HEK293 (cell line): ENCODE data around the gene MEOX1.

Experiments used
- CTCF ChIA-PET: fragments of 350-600 bp; formaldehyde crosslinking; extraction: SDS; loops from one replicate; lab custom pipeline; 2021; ENCODE audit warnings: antibody characterized with exemption; lab: Yijun Ruan, JAX
- POLR2A ChIA-PET: fragments of 300-600 bp; formaldehyde crosslinking; extraction: SDS; loops from one replicate; lab custom pipeline; 2020; ENCODE audit warnings: antibody characterized with exemption, inconsistent platforms; lab: Yijun Ruan, JAX
- H3K27ac ChIP-seq: fragments of 200-500 bp; sonication (Bioruptor generic); 2 replicates; pipeline ENCODE4 v1.5.1; 2014; ENCODE audit warnings: low read depth, low read length, control low read depth, inconsistent platforms; ENCODE audit errors: extremely low read depth
- H3K36me3 ChIP-seq, 2 experiments: fragments of 200-500 bp in 1 of 2; sonication (Bioruptor generic) in 1 of 2; 1 replicate in 1 of 2; 2 replicates in 1 of 2; pipeline ENCODE4 v1.5.1; 2014 to 2017; ENCODE audit warnings: inconsistent platforms in 2 of 2, low read length in 2 of 2; ENCODE audit not compliant: control insufficient read depth in 2 of 2, insufficient read depth in 1 of 2
- H3K4me1 ChIP-seq: fragments of 200-500 bp; sonication (Bioruptor generic); 2 replicates; pipeline ENCODE4 v1.5.1; 2014; ENCODE audit warnings: mild to moderate bottlenecking, low read length, inconsistent platforms; ENCODE audit not compliant: control insufficient read depth, insufficient read depth
- H3K4me3 ChIP-seq: 2 replicates; pipeline ENCODE4 v1.5.1; 2011; ENCODE audit warnings: low read depth, mild to moderate bottlenecking, control low read depth, low read length, moderate library complexity
- H3K9me3 ChIP-seq: fragments of 200-500 bp; sonication (Bioruptor generic); 2 replicates; pipeline ENCODE4 v1.5.1; 2014; ENCODE audit warnings: low read depth, low read length, inconsistent platforms; ENCODE audit not compliant: control insufficient read depth, insufficient read depth
- GFI1B ChIP-seq: fragments of 450-650 bp; formaldehyde crosslinking; IDR thresholded peaks from 2 replicates; pipeline ENCODE4 v1.5.1; 2016; ENCODE audit warnings: missing biosample characterization, missing genetic modification characterization
- GLIS1 ChIP-seq: fragments of 450-650 bp; formaldehyde crosslinking; IDR thresholded peaks from 2 replicates; pipeline ENCODE4 v1.5.1; 2016; ENCODE audit warnings: missing biosample characterization, missing genetic modification characterization
- IKZF3 ChIP-seq: fragments of 450-650 bp; IDR thresholded peaks from 2 replicates; pipeline ENCODE4 v1.5.0; 2018; ENCODE audit warnings: missing biosample characterization, mild to moderate bottlenecking, missing genetic modification characterization, moderate library complexity
- MYNN ChIP-seq: fragments of 450-650 bp; formaldehyde crosslinking; IDR thresholded peaks from 2 replicates; pipeline ENCODE4 v1.5.1; 2016; ENCODE audit warnings: missing biosample characterization, missing genetic modification characterization, borderline replicate concordance
- MZF1 ChIP-seq: fragments of 450-650 bp; formaldehyde crosslinking; IDR thresholded peaks from 2 replicates; pipeline ENCODE4 v1.5.1; 2017; ENCODE audit warnings: missing biosample characterization, missing genetic modification characterization, borderline replicate concordance
- PATZ1 ChIP-seq: fragments of 450-650 bp; formaldehyde crosslinking; IDR thresholded peaks from 2 replicates; pipeline ENCODE4 v1.5.1; 2016; ENCODE audit warnings: missing biosample characterization, missing genetic modification characterization
- REST ChIP-seq: fragments of 450-650 bp; formaldehyde crosslinking; IDR thresholded peaks from 2 replicates; pipeline ENCODE4 v1.5.1; 2016; ENCODE audit warnings: missing biosample characterization, missing genetic modification characterization
- ZBTB48 ChIP-seq: fragments of 450-650 bp; formaldehyde crosslinking; IDR thresholded peaks from 2 replicates; pipeline ENCODE4 v1.5.1; 2016; ENCODE audit warnings: missing biosample characterization, missing genetic modification characterization
- ZIC2 ChIP-seq: fragments of 450-650 bp; formaldehyde crosslinking; IDR thresholded peaks from 2 replicates; pipeline ENCODE4 v1.5.1; 2016; ENCODE audit warnings: missing biosample characterization, missing genetic modification characterization
- ZNF146 ChIP-seq: fragments of 450-650 bp; formaldehyde crosslinking; IDR thresholded peaks from 2 replicates; pipeline ENCODE4 v1.5.1; 2016; ENCODE audit warnings: missing biosample characterization, missing genetic modification characterization
- ZNF223 ChIP-seq: fragments of 450-650 bp; formaldehyde crosslinking; IDR thresholded peaks from 2 replicates; pipeline ENCODE4 v1.5.1; 2016; ENCODE audit warnings: missing biosample characterization, missing genetic modification characterization
- ZNF398 ChIP-seq: fragments of 450-650 bp; formaldehyde crosslinking; IDR thresholded peaks from 2 replicates; pipeline ENCODE4 v1.5.1; 2017; ENCODE audit warnings: missing biosample characterization, missing genetic modification characterization
- ZNF423 ChIP-seq: fragments of 450-650 bp; formaldehyde crosslinking; IDR thresholded peaks from 2 replicates; pipeline ENCODE4 v1.5.1; 2016; ENCODE audit warnings: missing biosample characterization, missing genetic modification characterization
- ZNF426 ChIP-seq: fragments of 450-650 bp; formaldehyde crosslinking; IDR thresholded peaks from 2 replicates; pipeline ENCODE4 v1.5.1; 2017; ENCODE audit warnings: missing biosample characterization, missing genetic modification characterization, mild to moderate bottlenecking, inconsistent platforms, moderate library complexity
- ZNF513 ChIP-seq: fragments of 450-650 bp; IDR thresholded peaks from 2 replicates; pipeline ENCODE4 v1.5.1; 2018; ENCODE audit warnings: missing biosample characterization, missing genetic modification characterization
- ZNF544 ChIP-seq: fragments of 450-650 bp; formaldehyde crosslinking; IDR thresholded peaks from 2 replicates; pipeline ENCODE4 v1.5.0; 2017; ENCODE audit warnings: missing biosample characterization, missing genetic modification characterization
- ZNF561 ChIP-seq: fragments of 450-650 bp; IDR thresholded peaks from 2 replicates; pipeline ENCODE4 v1.5.1; 2018; ENCODE audit warnings: missing biosample characterization, missing genetic modification characterization, borderline replicate concordance
- ZNF837 ChIP-seq: fragments of 450-650 bp; formaldehyde crosslinking; IDR thresholded peaks from 2 replicates; pipeline ENCODE4 v1.5.1; 2016; ENCODE audit warnings: missing biosample characterization, missing genetic modification characterization

Gene MEOX1

GRCh38 chr17:43628089-43628650, 33.6 kb downstream of the MEOX1 start:
- no peak overlapping the region for H3K4me3 ChIP-seq
- no peaks in the 10 kb centered on the region for H3K36me3 ChIP-seq
- H3K27ac ChIP-seq: peak overlapping the region; percentile 24; the same call in 1 of the 2 replicates
- ChIA-PET POLR2A (no interaction called here), CTCF (interaction anchor here (0.6 to 1.8 kb wide), 3 partner anchors 44 to 1703 kb away, joined by 4 to 8 read pairs (median 4); no protein-coding TSS in a partner anchor)
- no peaks in the 10 kb centered on the region for H3K9me3 ChIP-seq
- peaks cover 7% of the 10 kb centered on the region for H3K4me1 ChIP-seq
- no peak for TF ChIP-seq ZNF513 (tag by site-specific recombination)
- peak; percentile 34; the same call in 1 of the 2 replicates for TF ChIP-seq ZIC2 (tag by site-specific recombination)

- POLR2A ChIA-PET: interaction anchor here (0.6 kb wide), 1 partner anchor 113 kb away, joined by 3 read pairs; no protein-coding TSS in a partner anchor
- TF ChIP-seq PATZ1 (tag by site-specific recombination): 0 out of 2 replicates have a peak, but pooled peaks have one; percentile 21
- no peak for TF ChIP-seq ZNF544
- TF ChIP-seq ZNF561 (tag by site-specific recombination): no peak
- TF ChIP-seq, all 188 proteins: peak for 1
- CTCF ChIA-PET: interaction anchor here (0.7 to 1.8 kb wide), 2 partner anchors 43 to 46 kb away, joined by 4 to 8 read pairs; no protein-coding TSS in a partner anchor
These were observed 34.1 kb downstream of the MEOX1 start for GRCh38 chr17:43627653-43628052.

GRCh38 chr17:43626023-43626422, 35.7 kb downstream of the MEOX1 start:
- peaks cover 7% of the 10 kb centered on the region for H3K4me1 ChIP-seq
- POLR2A ChIA-PET: no interaction called here
- no peak overlapping the region for H3K4me3 ChIP-seq
- no peak overlapping the region for H3K27ac ChIP-seq
- CTCF ChIA-PET: interaction anchor here (0.6 to 1.5 kb wide), 4 partner anchors 9 to 152 kb away, joined by 3 to 10 read pairs (median 4); no protein-coding TSS in a partner anchor
- no peaks in the 10 kb centered on the region for H3K36me3 ChIP-seq
- TF ChIP-seq ZNF398: no peak
- no peak for TF ChIP-seq ZNF223
- TF ChIP-seq REST (tag by site-specific recombination): no peak
- TF ChIP-seq ZNF146 (tag by site-specific recombination): no peak
- TF ChIP-seq GFI1B (tag by site-specific recombination): no peak
- TF ChIP-seq MYNN (tag by site-specific recombination): no peak
- no peak for TF ChIP-seq ZNF423 (tag by site-specific recombination)
- TF ChIP-seq ZNF837 (tag by site-specific recombination): no peak
- TF ChIP-seq IKZF3: no peak
- no peak for TF ChIP-seq ZBTB48 (tag by site-specific recombination)
- no peak for TF ChIP-seq MZF1 (tag by site-specific recombination)
- no peak for TF ChIP-seq ZNF426
- no peak for TF ChIP-seq GLIS1 (tag by site-specific recombination)
- no peaks in the 10 kb centered on the region for H3K9me3 ChIP-seq

More at GRCh38 chr17:43627653-43628052, 34.1 kb downstream of the MEOX1 start:
- H3K27ac ChIP-seq: no peak overlapping the region
- no peaks in the 10 kb centered on the region for H3K36me3 ChIP-seq
- no peaks in the 10 kb centered on the region for H3K9me3 ChIP-seq
- peaks cover 7% of the 10 kb centered on the region for H3K4me1 ChIP-seq
- no peak overlapping the region for H3K4me3 ChIP-seq
